HG02623 (cell line): Measurements from ENCODE around the gene CCNK.
A peak's percentile ranks its signal among the peaks of the same experiment; 100 is the strongest.

ENCODE experiments used
- ATAC-seq: cut with Tn5 transposase; IDR thresholded peaks from one replicate; pipeline ENCODE4 v1.9.1; 2021; ENCODE audit warnings: moderate library complexity; ENCODE audit not compliant: unreplicated experiment

Gene CCNK

DNA sequence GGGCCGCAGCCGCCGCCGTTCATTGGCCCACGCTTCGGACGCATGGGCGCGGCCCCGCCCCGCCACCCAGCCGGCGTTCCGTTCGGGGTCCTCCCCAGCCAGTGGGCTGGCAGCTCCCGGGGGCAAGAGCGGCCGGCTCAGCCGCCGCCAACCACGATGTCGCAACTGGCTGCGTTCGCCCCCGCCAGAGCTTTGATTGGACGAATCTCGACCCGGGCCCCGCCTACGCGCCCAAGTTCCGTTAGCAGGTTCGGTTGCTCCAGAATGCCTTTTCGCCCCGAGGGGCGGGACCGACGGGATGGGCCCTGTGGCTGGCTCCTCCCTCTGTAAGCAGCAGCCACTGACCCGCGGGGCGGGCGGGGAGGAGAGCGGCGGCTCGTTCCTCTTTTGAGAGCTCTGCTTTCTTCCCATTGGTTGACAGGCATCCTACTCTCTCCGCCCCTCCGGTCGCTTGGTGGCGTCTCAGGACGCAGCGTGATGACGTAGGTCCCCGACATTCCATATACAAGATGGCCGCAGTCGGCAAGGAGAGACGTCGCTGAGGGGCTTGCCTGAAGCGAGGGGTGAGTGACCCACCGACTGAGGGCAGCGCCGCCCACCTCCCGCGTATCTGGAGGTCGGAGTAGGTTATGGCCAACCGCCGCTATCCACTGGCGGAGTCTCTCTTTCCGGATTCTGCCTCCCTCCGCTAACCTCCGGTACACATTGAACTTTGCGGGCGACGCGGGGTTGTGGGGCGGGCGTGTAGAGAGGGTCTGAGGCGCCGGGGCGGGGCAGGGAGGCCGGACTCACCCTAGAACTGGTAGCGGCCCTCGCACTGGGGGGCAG lies at the start of gene CCNK:
TSS of gene CCNK (plus strand) at position 493 of the 828 bp plus-strand sequence. CDS start 11,269 bp downstream, outside the sequence.
- peak; percentile 82 for ATAC-seq

DNA sequence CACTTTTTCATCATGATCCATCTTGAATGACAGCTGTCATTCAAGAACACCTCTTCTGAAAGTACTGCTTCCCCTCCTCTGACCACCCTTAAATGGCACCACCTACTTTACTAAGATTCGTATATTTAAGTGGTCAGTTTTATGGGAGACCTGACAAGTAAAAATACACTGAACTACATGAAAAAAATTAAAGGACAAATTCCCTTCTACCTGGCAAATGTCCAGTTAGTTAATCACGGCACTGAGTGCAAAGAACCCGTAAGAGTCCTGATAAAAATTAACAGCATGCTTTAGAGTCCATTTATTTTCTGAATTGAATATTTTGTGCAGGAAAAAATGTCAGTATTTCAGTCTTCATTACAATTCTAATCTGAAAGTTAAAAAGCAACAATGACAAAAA lies 49.2 kb upstream of the CCNK start:
- ATAC-seq = no peak

DNA sequence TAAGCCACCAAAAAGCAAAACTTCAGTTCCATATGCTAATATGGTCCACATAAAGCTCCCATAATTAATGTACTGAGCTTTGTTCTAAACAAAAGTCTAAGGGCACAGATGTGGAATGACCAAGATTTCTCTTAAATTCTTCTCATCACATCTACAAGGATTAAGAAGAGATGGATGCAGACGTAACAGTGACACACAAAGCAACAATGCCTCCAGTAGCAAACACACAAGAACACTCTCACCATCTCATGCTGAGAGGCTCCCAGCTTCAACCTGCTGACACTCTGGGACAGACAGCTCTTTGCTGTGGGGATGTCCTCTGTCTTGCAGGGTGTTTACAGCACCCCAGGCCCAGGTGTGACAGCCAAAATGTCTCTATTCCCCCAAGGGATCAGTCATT lies 48.7 kb upstream of the CCNK start:
- ATAC-seq = no peak

DNA sequence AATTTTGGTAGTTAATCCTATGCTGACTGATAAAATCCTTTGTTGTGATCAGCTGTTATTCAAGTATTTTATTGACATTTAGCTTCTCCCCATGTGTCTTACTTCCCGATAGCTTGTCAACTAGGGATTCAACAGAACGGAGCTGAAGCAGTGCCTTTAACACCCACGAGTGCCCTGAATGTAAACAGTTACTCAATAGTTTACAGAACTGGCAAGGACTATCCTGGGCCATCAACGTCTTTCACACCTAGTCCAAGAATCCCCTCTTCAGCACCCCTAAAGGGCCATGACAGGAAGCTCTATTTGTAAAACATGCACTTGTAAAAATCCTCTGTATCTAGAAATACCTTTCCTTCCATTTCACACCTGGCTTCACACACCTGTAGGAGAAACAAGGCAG lies 45.9 kb upstream of the CCNK start:
- no peak for ATAC-seq

DNA sequence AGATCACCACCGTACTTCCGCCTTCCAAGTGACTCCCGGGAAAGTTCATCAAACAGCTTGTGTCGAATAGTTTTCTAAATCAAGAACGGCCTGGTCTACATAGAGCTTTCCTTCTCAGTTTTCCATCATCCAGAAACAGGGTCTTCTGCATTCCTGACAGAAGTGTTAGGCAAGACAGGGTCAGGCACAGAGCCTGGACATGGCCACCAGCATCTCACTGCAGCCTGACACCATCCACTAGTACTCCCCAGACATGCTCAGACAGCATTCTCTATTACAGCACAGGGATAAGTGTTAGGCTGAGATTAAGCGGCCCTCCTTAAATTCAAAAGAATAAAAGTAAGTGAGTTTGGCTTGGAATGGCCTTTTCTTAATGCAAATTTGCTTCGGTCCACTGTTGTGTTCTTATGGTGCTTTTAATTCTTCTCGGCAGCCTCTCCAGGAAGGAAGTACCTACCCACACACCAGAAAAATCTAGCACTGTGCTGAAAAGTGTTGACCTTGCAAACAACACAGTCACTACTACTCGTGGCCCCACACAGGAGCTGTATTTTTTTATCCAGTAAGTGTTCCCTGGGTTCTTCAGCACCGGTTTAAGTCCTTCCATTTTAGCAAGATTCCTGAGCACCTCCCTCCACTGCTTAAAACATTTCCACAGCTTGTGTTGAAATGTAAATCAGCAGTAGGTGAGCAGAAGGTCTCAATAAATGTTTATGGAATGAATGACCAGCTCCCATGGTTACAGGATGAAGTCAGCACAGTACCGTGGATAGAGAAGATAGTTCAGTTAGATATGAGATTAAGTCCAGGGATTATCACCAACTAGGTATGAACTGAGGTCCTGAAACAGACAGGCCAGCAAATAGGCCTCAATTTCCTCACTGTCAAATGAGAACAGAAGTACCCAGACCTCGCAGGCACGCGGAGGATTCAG lies 44.7 kb upstream of the CCNK start:
- no peak for ATAC-seq

DNA sequence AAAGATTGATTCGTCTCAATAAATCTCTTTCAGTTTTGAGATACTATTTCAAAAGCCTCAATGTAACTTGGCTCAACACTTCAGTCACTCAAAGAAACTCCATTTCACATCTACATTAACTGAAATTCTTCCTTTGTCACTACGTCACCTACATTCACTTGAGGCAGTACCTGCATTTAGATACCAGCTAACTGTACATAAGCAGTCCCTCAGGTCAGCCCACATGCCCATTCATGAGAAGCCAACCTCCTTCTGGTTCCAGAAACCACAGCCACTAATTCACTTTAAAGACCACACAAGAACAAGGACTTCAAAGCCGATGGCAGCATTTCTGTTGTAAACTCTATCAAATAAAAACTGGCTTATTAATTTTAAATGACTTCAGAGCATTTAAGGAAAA lies 43.5 kb upstream of the CCNK start:
- no peak for ATAC-seq

DNA sequence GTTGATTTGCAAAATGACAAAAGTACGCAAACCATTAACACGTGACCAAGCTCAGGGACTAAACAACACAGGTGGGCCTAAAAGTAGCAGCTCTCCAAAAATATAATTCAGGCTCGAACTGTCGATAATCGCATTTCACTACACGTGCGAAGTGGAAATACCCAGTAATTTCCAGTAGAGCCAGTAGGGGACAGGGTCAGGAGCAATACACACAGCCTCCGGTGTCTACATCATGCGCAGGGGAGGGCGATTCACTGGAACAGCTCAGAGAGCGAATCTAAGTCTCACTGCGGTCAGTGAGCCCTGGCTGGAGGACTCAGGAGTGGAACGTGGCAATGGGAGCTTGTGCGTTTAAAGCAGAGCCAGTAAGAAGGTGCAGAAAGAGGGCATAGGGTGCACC lies 40.9 kb upstream of the CCNK start:
- ATAC-seq = no peak

DNA sequence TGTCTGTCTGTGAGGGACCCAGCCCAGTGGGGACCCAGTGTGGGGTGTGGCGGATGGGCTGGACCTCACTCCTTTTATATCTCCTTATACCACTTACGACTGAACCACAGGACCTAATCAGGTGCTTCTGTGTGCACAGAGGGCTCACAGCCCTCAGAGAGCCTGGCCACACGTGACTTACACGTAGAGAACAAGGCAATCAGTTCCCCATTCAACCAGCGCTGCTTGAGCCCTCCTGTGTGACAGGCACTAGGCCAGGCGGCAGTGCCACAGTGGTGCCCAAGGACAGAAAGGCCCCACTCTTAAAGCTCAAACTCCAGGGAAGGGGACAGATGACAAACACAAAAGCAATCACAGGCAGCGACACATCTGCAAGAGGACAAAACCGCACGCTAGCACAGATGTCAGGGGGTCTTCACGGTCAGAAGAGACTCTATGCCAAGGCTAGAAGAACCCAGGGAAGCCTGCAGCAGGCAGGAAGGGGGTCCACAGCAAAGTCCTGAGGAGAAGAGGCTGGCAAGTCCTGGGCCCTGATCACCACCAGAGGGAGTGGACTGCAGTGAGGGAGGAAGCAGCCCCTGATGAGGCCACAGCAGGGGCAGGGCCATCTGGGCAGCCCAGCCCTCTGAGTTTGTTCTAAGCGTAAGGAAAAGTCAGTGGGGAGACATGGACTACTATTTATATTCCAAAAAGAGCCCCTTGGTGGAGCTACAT lies 39.9 kb upstream of the CCNK start:
- no peak for ATAC-seq

DNA sequence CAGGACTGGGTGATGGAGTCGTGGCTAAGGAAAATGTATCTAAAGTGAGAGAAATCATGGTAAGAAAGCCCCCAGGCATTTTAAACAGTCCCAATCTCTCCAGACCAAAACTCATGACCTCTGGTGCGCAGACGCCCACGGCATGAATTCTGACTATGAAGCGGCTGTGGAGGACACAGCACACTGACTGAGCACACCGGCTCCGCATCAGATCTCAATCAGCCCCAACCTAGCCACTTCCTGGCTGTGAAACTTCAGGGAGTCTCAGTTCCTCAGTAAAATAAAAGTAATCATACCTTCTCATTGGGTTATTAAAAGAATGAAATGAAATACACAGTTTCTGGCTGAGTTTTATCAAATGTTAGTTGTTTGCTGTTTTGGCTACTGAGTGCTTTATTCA lies 39.3 kb upstream of the CCNK start:
- no peak for ATAC-seq

DNA sequence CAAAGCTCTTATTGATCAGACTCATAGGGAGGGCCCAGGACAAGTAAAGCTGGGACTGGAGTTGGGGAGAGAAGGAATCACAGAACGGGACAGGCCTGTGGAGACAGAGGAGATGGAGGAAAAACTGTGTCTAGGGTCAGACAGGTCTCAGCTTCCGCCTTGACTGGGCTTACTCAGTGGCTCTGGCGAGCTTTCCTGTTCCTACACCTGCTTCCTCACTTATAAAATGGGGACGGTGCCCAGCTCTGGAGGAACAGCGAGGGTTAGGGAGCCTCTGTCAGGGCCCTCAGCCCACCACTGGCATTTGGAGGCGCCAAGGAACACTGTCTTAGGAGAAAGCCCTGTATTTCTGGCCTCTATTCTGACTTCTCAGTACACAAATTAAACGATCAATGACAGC lies 35.3 kb upstream of the CCNK start:
- no peak for ATAC-seq

DNA sequence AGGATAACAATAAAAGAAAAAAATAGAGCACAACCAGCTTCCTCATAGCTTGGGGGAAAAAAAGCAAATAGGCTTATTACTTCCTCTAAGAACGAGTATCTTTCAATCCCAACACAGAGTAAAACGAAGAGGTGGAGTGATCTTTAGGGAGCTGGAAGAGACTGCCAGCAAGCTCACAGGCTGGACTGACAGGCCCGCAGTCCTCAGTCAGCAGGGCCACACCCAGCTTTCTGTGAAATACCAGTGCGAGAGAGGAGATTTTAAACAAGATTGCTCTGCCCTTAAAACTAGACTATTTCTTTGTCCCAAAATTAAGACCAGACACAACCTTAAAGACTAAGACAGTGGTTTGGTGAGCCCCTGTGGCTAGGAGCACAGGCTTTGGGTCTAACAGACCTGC lies 33.5 kb upstream of the CCNK start:
- no peak for ATAC-seq

DNA sequence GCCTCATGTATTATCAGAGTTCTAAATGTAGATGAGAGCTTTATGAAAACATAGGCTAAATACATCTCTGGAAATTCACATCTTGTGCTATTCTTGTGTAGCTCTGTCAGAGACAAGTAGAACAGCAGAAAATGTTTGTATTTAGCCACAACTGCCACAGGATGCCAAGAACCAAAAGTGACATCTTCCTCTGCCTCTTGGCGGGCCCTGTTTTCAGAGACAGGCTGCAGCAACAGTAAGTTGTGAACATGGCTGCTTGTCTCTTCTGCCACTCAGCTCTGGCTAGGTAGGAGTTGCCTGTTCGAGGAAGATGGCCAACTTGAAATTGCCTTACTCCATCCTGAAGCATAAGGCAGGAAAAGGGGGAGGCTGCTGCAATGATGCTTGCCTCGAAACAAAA lies 30.9 kb upstream of the CCNK start:
- no peak for ATAC-seq

DNA sequence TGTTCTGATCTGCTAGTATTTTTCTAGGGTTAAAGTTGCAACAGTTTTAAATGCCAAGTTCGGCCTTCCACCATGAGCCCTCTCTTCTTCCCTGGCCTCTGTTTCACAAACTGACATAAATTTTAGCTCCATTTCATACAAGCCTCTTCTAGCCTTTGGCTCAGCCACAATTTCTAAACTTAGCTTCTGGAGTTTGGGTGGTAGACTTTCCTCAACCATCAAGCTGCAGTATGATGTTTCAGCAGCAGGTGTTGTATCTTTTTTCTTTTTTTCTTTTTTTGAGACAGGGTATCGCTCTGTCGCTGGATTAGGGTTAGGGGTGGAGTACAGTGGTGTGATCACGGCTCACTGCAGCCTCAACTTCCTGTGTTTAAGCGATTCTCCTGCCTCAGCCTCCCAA lies 30.0 kb upstream of the CCNK start:
- no peak for ATAC-seq

DNA sequence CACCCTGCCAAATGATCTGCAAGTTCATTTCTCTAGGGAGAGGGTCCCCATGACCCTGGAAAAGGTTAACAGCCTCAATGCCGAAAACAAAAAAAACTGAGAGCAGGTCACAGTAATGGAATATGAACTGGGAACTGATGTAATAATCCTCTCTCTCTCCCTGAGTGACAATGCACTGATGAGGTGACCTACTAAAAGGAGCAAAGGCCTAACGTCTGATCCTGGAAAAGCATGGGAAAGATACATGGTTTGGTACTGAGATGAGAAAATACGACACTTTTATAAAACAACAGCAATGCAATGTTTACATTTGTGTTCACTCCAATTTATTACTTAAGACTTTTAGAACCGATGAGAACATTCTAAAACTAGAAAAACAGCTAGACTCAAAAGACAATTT lies 28.2 kb upstream of the CCNK start:
- ATAC-seq = no peak

DNA sequence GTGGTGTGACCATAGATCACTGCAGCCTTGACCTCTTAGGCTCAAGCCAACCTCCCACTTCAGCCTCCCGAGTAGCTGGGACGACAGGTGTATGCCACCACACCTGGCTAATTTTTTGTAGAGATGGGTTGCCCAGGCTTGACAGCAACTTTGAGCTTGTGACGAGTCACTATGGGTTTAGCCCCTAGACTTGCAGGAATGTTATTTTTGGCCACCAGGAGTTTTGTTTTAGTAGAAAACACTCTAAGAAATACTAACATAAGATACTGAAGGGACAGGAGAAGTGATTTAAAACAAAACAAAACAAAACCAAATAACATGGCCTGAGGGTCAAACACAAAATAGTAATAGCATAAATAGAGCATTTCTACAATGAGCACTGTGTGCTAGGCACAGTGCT lies 27.0 kb upstream of the CCNK start:
- ATAC-seq = no peak

DNA sequence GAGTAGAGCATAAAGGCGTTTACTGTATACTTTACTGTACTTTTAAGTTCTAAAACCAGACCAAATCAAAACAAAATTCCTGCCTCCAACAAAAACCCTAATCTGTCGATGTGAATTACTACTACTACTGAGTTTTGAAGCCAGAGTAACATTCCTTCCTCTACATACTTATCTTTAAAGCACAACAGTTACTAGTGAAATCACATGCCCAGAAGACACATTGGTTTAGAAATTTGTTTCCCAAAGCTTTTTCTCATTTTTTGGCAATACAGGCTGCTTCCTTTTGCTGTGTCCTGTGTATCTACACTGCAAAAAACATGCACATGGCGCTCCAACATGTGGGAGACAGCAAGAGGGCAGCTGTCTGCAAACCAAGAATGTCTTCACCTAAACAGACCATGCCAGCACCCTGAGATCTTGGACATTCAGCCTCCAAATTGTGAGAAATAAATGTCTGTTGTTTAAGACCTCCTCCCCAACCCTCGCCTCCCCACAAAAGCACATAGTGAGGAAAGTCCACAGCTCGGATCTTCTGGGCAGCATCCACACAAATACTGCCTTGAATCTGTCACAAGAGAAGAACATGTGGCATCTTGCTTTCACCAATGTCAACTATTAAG lies 21.6 kb upstream of the CCNK start:
- no peak for ATAC-seq

DNA sequence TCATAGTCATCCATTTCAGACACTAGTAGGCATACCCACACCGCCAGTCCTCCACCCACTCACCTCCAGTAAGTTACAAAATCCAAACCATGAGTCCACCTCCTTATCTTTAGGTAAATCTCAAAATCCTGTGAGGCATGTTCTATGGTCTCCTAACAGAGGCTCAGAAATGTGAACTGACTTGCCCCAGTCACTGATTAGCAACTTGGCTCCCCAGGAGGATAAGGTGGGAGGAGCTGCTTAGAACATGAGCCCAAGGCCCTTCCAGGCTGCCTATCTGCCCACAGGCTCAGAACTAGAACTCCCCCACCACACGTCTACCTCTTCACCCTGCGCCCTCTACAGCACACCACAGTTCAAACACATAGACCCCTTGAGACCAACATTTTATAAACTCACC lies 20.4 kb upstream of the CCNK start:
- no peak for ATAC-seq

DNA sequence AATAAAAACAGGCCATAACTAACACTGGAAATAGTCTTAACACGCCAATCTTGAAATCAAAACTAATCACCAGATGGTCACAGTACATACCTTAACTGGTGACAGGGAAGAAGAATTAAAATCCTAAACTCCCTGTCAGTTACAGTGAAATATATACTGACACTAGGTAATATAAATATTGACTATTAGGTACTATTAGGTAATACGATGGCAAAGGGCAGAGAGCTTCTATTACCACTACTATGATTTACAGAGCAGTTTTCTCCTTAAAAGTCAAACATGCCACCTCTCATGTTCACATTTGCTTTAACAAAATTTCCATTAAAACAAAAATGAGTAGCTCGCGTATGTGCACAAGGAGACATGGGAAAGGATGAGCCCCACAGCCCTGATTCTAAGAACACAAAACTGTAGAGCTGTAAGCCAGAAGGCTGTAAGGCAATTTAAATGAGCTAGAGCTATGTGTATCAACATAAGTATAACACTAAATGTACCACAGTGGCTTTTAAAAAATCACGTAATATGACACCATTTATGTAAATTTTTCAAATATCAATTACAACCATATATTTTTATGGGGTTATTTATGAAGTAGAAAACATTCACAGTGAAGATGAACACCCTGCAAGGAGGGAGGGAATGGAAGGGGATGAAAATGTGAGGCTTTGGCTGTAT lies 19.7 kb upstream of the CCNK start:
- no peak for ATAC-seq

DNA sequence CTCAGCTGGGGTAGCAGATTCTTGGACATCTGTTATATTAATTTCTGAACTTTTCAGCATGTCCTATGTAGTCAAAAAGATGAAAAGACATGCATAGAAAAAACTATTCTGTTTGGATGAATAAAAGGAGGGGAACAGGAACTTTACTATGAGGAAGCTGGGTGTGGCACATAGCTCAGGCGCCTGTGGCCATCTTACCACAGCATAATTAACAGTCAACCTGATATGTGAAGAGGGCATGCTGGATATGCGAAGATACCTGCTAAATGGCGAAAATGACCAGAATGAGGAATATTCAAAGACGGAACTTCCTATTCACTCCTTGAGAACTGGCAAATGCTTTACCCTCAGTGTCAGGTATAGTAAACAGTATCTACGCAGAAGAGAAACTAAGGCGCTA lies 19.0 kb upstream of the CCNK start:
- no peak for ATAC-seq

DNA sequence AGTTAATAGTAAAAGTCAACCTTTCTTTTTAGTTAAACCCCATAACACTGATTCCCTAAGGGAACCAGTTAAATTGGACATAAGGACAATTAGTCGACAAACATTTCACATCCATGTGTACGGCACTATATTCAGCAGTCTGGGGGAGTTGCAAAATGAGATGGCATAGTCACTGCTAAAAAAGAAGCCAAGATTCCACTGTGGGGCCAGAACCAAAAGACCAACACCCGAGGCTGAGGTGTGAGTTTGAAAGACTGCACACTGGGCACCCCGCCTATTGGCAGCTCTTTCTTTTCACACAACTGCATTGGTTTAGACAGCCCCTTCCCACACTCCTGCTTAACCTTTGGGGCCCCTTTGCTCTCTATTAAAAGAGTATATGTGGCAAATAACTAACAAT lies 17.2 kb upstream of the CCNK start:
- ATAC-seq = no peak
